SH-SY5Y (cell line): ENCODE measurements around the gene TBC1D22A.

Experiments
- GATA2 ChIP-seq: IDR thresholded peaks from 2 replicates; pipeline ENCODE4 v1.6.1; 2011; ENCODE audit warnings: mild to moderate bottlenecking, low read depth, low read length
- GATA3 ChIP-seq: IDR thresholded peaks from 2 replicates; pipeline ENCODE4 v1.6.1; 2011; ENCODE audit warnings: low read depth, mild to moderate bottlenecking, low read length, moderate library complexity

DNA sequence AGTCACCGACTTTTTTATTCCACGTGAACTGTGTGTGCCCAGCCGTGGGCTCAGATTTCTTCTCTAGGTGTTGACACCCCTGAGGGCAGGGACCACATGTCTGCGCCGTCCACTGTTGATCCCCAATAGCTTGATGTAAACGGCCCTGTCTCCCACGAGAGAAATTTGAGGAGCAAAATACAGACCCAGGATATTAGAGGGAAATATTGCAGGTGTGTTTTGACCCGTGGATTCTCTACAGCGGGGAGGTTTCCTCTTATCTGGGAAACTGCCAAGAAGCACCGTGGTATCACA is 437.5 kb downstream of the TBC1D22A start:
- TF ChIP-seq GATA3 = no peak
- no peak for TF ChIP-seq GATA2
